GM18873 (cell line): Measurements from ENCODE around the gene C4orf50.

ENCODE experiments used
- ATAC-seq: cut with Tn5 transposase; IDR thresholded peaks from one replicate; pipeline ENCODE4 v1.9.1; 2021; ENCODE audit warnings: mild to moderate bottlenecking, moderate library complexity, moderate number of reproducible peaks; ENCODE audit not compliant: unreplicated experiment, low FRiP score

Gene C4orf50

GRCh38 chr4:6044276-6044675 is 26.0 kb upstream of the C4orf50 start:
- ATAC-seq: no peak

- ATAC-seq: no peak
Observed at GRCh38 chr4:6043843-6044242, 25.6 kb upstream of the C4orf50 start.

GRCh38 chr4:6043188-6043587 is 25.0 kb upstream of the C4orf50 start:
- ATAC-seq: no peak

GRCh38 chr4:6042293-6043063 is 24.2 kb upstream of the C4orf50 start:
- ATAC-seq: no peak

- ATAC-seq: no peak
Observed at GRCh38 chr4:6041800-6042199, 23.6 kb upstream of the C4orf50 start.

GRCh38 chr4:6038711-6039110 is 20.5 kb upstream of the C4orf50 start:
- no peak for ATAC-seq

GRCh38 chr4:6035786-6036185 is 17.6 kb upstream of the C4orf50 start:
- no peak for ATAC-seq

- ATAC-seq: no peak
Observed at GRCh38 chr4:6033381-6033780, 15.2 kb upstream of the C4orf50 start.

GRCh38 chr4:6032249-6033244 is 14.3 kb upstream of the C4orf50 start:
- ATAC-seq: no peak

- ATAC-seq: no peak
Observed at GRCh38 chr4:6031846-6032245, 13.6 kb upstream of the C4orf50 start.

GRCh38 chr4:6030679-6031078 is 12.4 kb upstream of the C4orf50 start:
- no peak for ATAC-seq

GRCh38 chr4:6029254-6029653 is 11.0 kb upstream of the C4orf50 start:
- no peak for ATAC-seq

- no peak for ATAC-seq
Observed at GRCh38 chr4:6028168-6028567, 9.9 kb upstream of the C4orf50 start.

- ATAC-seq: no peak
Observed at GRCh38 chr4:6027392-6027791, 9.2 kb upstream of the C4orf50 start.

GRCh38 chr4:6024313-6024960 is 6.2 kb upstream of the C4orf50 start:
- ATAC-seq: no peak

GRCh38 chr4:6023731-6024130 is 5.5 kb upstream of the C4orf50 start:
- ATAC-seq: no peak

GRCh38 chr4:6022607-6023288 is 4.5 kb upstream of the C4orf50 start:
- no peak for ATAC-seq

GRCh38 chr4:6021831-6022606 is 3.8 kb upstream of the C4orf50 start:
- ATAC-seq: no peak

GRCh38 chr4:6020613-6021012 is 2.4 kb upstream of the C4orf50 start:
- no peak for ATAC-seq
